GM18498 (cell line): ENCODE results near the gene PIP4P1.
"Not testable (repeated sequence)": the region's sequence is repeated elsewhere in the genome, so short reads cannot be mapped to it uniquely, and the experiment has no call there.

Experiments
- ATAC-seq: cut with Tn5 transposase; IDR thresholded peaks from one replicate; pipeline ENCODE4 v1.9.1; 2021; ENCODE audit warnings: mild to moderate bottlenecking, moderate library complexity; ENCODE audit not compliant: unreplicated experiment

The PIP4P1 gene

DNA sequence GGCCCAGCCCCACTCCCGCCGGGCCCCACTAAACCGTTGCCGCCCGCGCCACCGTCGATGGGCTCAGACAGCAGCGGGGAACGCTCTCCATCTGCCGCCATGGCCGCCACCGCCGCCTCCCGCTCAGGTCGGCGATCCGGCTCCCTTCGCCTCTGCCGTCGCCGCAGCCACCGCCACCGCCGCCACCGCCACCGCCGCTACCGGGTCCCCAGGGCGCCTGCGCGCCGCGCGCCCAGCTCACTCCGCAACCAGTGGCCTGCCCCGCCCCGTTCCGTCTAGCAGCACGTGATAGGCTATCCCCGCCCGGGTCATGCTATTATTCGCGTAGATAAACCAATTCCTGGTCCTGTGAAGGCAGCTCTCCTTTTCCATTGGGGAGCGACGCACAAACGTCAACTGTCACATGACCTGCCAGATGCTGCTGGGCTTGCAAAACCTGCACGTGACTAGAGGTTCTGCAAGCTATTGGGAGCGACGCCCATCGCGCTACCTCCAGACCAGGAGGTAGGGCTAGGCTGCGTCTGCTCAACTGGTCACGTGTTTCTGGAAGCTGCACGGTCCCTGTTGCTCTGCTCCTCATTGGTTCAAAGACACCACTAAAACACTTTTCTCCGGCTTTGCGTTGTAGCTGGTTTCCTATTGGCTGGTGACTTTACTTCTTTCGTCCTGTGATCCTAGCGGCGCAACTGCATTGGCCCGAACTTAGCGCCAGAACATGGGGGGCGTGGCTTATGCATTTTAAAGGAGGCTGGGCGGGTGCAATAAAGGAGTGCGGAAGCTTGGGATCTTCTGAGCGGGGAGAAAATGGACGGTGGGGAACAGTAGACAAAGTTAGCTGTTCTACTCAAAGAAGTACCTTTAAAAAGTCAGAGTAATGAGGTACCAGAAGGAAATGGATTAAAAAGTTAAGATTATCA is at the start of gene PIP4P1:
PIP4P1 (minus strand) TSS at position 210 of the 917 bp plus-strand sequence; CDS start at position 101, 109 bp downstream.
- ATAC-seq = peak; percentile 94

DNA sequence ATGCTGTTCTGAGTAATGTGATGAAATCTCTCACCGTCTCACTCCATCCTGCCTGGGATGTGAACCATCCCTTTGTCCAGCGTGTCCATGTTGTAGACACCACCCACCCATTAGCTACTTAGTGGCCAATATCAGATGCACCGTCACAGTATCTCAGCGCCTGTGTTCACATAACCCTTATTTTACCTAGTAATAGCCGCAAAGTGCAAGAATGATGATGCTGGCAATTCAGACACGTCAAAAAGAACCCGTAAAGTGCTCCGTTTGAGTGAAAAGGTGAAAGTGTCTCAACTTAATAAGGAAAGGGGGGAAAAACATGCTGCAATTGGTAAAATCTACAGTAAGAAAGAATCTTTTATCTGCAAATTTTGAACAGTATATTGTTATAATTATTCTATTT is 47.1 kb upstream of the PIP4P1 start:
- no peak for ATAC-seq

DNA sequence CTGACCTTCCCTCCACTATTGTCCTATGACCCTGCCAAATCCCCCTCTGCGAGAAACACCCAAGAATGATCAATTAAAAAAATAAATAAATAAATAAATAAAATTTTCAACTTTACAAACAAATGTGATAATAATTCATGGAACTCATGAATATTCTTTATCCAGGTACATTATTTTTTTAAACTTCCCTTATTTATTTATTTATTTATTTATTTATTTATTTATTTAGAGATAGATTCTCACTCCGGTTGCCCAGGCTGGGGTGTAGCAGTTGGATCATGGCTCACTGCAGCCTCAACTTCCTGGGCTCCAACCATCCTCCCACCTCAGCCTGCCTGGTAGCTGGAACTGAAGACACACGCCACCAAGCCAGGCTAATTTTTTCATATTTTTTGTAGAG is 46.3 kb upstream of the PIP4P1 start:
- not testable (repeated sequence) for ATAC-seq

DNA sequence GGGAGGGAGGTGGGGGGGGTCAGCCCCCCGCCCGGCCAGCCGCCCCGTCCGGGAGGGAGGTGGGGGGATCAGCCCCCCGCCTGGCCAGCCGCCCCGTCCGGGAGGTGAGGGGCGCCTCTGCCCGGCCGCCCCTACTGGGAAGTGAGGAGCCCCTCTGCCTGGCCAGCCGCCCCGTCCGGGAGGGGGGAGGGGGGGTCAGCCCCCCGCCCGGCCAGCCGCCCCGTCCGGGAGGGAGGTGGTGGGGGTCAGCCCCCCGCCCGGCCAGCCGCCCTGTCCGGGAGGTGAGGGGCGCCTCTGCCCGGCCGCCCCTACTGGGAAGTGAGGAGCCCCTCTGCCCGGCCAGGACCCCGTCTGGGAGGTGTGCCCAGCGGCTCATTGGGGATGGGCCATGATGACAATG is 45.5 kb upstream of the PIP4P1 start:
- not testable (repeated sequence) for ATAC-seq

DNA sequence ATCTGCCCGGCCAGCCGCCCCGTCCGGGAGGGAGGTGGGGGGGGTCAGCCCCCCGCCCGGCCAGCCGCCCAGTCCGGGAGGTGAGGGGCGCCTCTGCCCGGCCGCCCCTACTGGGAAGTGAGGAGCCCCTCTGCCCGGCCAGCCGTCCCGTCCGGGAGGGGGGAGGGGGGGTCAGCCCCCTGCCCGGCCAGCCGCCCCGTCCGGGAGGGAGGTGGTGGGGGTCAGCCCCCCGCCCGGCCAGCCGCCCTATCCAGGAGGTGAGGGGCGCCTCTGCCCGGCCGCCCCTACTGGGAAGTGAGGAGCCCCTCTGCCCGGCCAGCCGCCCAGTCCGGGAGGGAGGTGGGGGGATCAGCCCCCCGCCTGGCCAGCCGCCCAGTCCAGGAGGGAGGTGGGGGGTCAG is 45.0 kb upstream of the PIP4P1 start:
- not testable (repeated sequence) for ATAC-seq

DNA sequence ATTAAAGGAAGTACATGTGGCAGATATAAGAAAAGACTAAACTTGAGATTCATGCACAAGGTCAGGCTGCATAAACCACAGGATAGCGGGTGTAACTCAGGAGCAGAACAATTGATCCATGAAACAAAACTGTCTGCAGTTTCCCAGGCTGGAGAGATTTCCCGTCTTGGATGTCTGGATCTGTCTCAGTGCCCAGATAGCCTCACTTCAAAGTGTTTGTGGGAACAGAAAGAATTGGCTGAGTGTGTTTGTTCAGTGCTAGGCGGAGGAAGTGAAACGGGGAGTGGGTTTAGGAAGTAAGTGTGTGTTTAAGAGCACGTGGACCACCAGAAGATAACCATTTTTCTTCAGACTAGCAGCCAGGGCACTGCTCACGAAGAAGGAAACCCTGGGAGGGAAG is 42.7 kb upstream of the PIP4P1 start:
- no peak for ATAC-seq

DNA sequence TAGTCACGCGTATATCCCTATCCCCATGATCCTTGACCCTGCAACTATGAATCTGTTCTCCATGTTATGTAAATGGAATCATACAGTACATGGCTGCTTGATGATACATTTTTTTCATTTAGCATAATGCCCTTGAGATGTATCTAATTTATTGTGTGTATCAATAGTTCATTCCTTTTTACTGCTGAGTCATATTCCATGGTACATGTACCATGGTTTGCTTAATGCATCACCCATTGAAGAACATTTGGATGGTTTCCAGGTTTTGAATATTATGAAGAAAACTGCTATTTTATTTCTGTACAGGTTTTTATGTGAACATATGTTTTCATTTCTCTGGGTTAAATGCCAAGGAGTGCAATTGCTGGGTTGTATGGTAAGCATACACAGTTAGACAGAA is 40.1 kb upstream of the PIP4P1 start:
- ATAC-seq = no peak

DNA sequence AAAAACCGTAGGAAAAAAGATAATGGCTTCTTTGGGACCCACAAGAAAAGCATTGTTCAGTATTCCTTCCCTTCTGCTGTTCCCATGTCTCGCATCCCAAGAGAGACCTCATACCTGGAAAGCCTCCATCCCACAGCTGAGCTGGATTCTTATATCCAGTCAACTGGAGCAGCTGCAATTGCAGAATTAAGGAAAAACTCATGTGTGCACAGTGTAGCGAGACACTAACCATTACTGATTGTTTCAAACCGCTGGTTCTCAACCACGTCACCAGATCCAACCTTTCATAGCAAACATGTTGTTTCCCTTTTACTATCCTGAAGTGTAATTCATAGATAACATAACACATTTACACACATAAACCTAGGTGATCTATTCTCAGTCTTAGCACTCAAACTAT is 38.6 kb upstream of the PIP4P1 start:
- ATAC-seq = no peak

DNA sequence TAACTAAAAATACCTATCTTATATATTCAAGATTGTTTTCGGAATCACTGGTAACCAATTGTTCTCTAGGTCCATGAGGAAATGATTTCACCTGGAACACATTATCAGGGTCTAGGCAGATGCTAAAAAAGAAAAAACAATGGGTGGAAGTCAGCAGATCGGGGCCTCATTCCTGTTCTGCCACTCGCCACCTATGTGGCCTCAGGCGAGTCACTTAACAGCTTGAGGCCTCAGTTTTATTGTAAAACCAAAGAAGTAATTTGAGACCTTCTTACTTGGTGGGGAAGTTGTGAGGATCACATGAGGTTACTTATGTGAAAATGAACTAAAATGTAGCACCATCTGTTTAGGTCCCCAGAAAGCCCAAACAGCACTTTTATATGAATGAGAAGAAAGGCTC is 37.9 kb upstream of the PIP4P1 start:
- no peak for ATAC-seq

DNA sequence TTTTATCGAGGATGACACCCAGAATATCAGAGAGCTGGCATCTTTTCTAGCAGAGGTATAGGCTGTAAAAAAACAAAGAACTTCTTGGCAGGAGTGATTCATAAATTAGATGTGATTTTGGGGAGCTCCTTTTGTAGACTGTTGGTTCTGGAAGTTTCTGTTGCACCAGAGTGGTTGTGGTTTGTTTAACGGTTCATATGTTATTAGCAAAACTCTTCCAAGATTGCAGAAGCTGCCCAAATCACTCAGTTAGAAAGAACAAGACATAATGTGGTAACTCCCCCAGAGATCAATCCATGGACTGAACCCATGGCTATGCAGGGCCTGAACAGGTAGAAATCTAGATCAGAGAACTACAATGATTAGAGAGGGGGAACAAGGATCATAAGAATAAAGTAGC is 37.4 kb upstream of the PIP4P1 start:
- no peak for ATAC-seq

DNA sequence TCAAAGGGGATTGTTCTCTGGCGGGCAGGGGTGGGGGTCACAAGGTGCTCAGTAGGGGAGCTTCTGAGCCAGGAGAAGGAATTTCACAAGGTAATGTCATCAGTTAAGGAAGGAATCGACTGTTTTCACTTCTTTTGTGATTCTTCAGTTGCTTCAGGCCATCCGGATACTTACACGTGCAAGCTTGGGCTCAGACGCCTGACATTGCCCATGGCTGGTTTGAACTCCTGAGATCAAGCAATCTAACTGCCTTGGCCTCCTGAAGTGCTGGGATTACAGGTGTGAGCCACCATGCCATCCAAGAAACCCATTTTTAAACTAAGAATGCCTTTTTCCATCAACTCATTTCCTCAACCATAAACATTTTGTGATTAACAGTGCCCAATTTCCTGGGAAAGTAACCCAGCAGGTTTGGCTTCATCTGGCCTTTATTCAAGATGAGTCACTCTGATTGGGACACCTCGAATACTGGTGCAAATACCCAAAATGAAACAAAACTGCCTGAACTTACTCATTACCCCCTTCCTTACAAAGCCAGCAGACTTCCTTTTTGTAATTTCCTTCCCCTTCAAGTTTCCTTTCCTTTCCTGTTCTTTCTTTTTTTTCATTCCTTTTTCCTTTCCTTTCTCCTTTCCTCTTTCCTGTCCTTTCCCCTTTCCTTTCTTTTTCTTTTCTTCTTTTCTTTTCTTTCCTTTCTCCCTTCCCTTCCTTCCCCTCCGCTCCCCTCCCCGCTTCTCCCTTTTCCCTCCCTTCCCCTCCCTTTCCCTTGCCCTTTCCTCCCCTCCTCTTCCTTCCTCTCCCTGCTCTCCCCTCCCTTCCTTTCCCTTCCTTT is 33.9 kb upstream of the PIP4P1 start:
- ATAC-seq = no peak

DNA sequence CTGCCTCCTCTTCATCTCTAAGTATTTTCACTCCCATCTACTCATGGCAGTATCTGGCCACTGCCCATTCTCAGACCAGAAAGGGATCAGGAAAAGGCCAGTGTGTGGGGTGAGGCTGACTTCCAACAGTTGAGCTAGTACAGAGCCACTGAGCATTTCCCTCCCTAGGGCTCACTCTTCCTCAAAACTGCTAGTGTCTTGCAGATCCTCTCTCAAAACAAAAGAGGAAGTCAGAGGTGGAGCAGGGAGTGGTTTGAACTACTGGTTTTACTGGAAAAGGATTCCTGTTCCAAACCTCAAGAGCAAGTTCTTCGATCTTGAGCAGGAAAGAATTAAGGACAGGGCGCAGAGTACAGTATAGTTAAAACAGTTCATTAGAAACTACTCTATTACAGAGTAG is 32.4 kb upstream of the PIP4P1 start:
- no peak for ATAC-seq

DNA sequence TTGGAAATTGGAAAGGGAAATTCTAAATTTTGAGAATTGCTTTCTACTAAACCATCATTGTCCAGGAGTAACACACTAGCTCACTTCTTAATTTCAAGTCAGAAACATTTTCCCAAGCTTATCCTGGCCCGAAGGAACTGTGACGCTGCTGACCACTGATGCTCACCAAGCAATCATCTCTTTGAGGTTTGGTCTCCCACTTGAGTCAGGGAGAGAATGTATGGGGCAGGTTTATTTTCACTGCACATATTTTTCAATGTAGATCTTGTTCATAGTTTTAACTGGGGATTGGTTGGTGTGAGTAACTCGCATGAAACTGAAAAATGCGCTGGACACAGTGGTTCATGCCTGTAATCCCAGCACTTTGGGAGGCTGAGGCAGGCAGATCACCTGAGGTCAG is 31.3 kb upstream of the PIP4P1 start:
- ATAC-seq = no peak

DNA sequence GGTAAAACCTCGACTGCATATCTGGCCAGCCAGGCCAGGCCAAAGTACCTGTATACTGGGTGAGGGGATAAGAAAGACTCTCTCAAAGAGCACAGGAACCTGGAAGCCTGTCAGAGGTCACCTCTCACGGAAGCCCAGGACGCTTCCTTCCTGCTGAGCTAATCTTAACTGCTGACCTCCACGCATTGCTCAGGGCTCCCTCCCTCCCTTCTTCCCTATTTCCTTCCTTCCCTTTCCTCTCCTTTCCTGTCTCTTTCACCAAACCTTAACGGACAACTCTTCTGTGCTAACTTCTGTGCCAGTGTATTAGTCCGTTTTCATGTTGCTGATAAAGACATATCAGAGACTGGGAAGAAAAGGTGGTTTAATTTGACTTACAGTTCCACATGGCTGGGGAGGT is 29.3 kb upstream of the PIP4P1 start:
- ATAC-seq = no peak

DNA sequence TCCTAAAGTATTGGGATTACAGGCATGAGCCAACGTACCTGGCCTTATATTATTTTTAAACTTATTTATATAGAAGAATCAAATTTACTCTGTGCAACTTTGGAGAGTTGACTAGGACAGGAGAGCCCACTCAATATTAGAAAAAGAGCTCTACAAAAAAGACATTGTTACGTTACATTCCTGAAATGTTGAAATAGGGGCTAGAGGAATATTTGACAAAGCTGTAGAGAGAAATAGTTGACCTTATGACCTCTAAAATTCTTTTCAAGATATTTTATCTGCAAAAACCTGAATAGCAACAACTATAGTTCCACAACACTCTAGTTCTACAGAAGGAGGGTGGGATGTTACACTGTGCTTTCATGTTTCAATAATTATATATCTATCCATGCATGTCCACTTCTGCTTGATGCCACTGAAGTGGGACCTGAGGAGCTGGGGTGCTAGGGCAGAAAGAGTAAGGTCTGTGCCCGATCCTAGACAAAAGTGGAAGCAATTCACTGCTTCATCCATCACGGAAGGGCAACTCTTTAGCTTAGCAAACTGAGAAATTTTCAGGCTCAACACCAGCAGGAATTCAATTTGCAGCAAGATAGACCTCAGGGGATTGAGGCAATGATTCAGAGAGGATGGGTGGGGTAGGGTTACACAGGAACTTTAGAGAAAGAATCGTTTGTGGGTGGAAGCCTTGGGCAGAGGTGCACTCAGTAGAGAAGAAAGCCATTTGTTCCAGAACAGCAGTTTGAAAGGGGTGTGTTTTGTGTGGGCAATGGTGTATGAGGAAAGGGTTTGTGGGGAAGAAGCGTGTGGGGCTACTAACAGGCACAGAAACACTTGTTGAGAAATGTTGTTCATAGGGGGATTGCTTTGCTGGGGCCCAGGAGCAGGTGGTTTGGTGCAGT is 28.1 kb upstream of the PIP4P1 start:
- ATAC-seq = peak; percentile 30

DNA sequence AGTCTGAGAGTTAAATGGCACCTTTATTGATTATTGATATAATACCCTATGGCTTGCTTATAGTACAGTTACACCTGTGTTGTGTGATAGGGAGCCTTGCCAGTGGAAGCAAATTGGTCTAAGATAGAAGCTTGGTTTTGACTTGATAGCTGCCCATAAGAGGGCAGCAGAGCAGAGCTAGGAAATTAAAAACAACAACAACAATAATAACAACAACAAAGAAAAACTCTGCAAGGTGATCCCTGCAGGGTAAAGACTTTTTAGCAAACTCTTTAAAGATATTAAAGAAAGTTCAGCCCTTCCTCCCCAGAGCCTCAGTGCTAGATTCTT is 26.1 kb upstream of the PIP4P1 start:
- ATAC-seq = no peak

DNA sequence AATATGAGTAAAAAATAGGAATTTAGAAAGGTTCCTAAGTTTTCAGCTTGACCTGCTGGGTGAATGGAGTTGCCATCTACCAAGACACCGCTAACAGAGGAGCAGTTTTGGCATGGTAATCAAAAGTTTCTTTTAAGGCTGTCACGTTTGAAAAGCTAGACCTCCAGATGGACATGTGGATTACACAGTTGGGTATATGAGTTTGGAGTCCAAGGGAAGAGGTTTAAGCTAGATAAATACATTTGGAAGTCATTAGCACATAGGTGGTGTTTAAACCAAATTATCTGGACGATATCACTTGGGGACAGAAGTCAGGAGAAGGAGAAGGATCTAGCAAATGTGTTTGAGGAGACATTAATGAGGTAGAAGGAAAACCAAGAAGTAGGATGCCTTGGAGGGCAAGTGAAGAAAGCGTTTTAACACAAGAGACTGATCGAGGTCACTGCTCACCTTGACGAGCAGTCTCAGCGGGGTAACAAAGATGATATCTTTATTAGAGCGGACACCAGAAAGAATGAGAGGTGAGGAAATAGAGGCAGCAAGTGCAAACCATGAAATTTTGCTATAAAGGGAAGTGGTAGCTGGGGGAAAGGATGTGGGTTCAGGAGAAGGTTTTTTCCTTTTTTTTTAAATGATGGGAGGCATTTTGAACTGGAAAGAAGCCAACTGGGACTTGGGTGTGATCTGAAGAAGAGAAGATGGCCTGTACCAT is 25.6 kb upstream of the PIP4P1 start:
- ATAC-seq = no peak

DNA sequence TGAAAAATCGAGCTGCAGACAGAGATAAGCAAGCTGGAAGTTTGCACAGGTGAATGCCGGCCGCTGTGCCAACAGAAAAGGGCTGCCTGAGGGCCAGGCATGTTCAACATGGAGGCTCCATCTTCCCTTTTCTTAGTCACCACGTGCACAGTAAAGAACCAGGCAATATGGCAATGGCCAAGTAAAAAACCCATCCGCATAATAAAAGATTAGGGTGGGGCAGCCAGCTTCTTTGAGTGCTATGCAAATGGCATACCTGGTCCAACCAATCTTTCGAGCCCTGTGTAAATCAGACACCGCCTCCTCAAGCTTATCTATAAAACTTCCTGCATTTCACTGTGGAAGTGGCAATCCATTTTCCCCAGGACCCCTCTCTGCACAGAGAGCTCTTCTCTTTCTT is 24.7 kb upstream of the PIP4P1 start:
- ATAC-seq = no peak

DNA sequence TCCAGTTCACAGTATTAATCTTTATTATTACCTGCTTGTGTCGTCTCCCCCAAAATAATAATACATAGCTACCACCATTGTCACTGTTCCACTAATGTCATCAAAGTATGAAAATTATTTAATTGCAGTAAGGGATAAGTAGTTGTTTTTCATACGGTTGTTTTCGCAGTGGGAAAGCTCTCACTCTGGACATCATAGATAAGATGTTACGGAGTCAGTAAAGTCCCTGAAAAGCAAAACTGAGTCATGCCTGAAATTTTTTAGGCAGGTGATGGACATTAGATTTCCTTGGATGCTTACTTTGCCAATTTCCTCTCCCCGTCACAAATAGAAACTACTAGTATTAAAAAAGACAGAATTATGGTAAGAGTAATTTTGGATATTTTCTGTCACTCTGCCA is 21.1 kb upstream of the PIP4P1 start:
- ATAC-seq = no peak

DNA sequence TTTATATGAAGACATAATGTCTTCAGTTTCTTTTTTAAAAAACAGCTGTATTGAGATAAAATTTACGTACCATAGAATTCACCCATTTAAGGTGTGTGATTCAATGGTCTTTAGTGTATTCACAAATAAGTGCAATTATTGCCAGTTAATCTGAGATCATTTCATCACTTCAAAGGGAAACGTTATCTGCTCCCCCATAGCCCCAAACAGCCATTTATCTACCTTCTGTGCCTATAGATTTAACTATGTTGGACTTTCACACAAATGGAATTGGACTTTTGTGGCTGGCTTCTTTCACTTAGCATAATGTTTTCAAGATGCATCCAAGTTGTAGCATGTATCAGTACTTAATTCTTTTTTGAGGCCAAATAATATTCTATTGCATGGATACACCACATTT is 17.7 kb upstream of the PIP4P1 start:
- no peak for ATAC-seq
